GM12891 (cell line): ENCODE data around the gene GRM4.

Experiments
- PAX5 ChIP-seq: IDR thresholded peaks from 2 replicates; pipeline ENCODE4 v1.6.1; 2011; ENCODE audit warnings: low read length, moderate library complexity, mild to moderate bottlenecking; ENCODE audit not compliant: insufficient read depth, severe bottlenecking
- POLR2A ChIP-seq: IDR thresholded peaks from 2 replicates; pipeline ENCODE4 v1.6.1; 2011; ENCODE audit warnings: low read depth, low read length, control low read depth
- POLR2AphosphoS5 ChIP-seq: IDR thresholded peaks from 2 replicates; pipeline ENCODE4 v1.6.1; 2011; ENCODE audit warnings: low read depth, low read length, control low read depth
- POU2F2 ChIP-seq: IDR thresholded peaks from 2 replicates; pipeline ENCODE4 v1.6.1; 2011; ENCODE audit warnings: low read depth, mild to moderate bottlenecking, control low read depth, low read length, moderate library complexity
- TAF1 ChIP-seq: IDR thresholded peaks from 2 replicates; pipeline ENCODE4 v1.6.1; 2011; ENCODE audit warnings: low read depth, low read length, control low read depth

GRCh38 chr6:34172961-34173775 is 27.3 kb upstream of the GRM4 start:
- TF ChIP-seq TAF1 (no peak), POLR2AphosphoS5 (no peak), POLR2A (no peak), POU2F2 (no peak), PAX5 (no peak)
